Sigmoid colon (tissue), 7 donors: ENCODE results near the gene DHRS7B. TPM values are rescaled to one million over a fixed set of nuclear protein-coding genes. Genes with fewer than 3 reads are reported as not detected.
A peak's percentile ranks its signal among the peaks of the same experiment; 100 is the strongest.

Experiments
- DNase-seq: peaks from one replicate; pipeline ENCODE4 v3.0.0-alpha.2; 2019
- H3K27ac ChIP-seq, 4 donors: fragments of 200-600 bp; sonication (generic); one replicate each; pipeline ENCODE4 v1.5.1; 2016 to 2019; ENCODE audit warnings: mild to moderate bottlenecking in 1 of 4
- H3K27me3 ChIP-seq, 3 donors: fragments of 200-600 bp; sonication (generic); one replicate each; pipeline ENCODE4 v1.5.1; 2019; ENCODE audit warnings: mild to moderate bottlenecking in 1 of 3
- H3K36me3 ChIP-seq, 4 donors: fragments of 200-600 bp; sonication (generic); one replicate each; pipeline ENCODE4 v1.5.1; 2016 to 2019
- H3K4me1 ChIP-seq, 4 donors: fragments of 200-600 bp; sonication (generic); one replicate each; pipeline ENCODE4 v1.5.1; 2017 to 2019
- H3K4me3 ChIP-seq, 4 donors: fragments of 200-600 bp; sonication (generic); one replicate each; pipeline ENCODE4 v1.5.1; 2017 to 2019; ENCODE audit warnings: mild to moderate bottlenecking in 2 of 4, moderate library complexity in 1 of 4
- H3K9me3 ChIP-seq, 4 donors: fragments of 200-600 bp in 3 of 4; sonication (generic) in 3 of 4; one replicate each; pipeline versions ENCODE4 v1.5.1 to v1.6.1; 2013 to 2019
- EP300 ChIP-seq, 4 donors: sonication (generic); formaldehyde crosslinking; IDR thresholded peaks; one replicate each; pipeline ENCODE4 v1.6.1; 2017; ENCODE audit warnings: antibody characterized with exemption in 4 of 4
- POLR2A ChIP-seq, 2 donors: fragments of 450-650 bp; IDR thresholded peaks; one replicate each; pipeline ENCODE4 v1.6.1; 2016; ENCODE audit warnings: antibody characterized with exemption in 2 of 2, mild to moderate bottlenecking in 2 of 2, moderate library complexity in 2 of 2
- POLR2AphosphoS5 ChIP-seq, 4 donors: sonication (generic); formaldehyde crosslinking; IDR thresholded peaks; one replicate each; pipeline ENCODE4 v1.6.1; 2017; ENCODE audit warnings: antibody characterized with exemption in 4 of 4
- WGBS, 2 donors: extraction: QIAGEN DNeasy Blood & Tissue Kit; methylation state at CpG; one replicate each; pipeline ENCODE4 v1.1.7; 2013; 5-methylcytosine and 5-hydroxymethylcytosine counted together
- intact Hi-C: fragments of 100-400 bp; cut with DNase I; formaldehyde crosslinking; loops from one replicate; pipeline ENCODE4 v1.15.1; 2023
- polyA plus RNA-seq, 3 donors: library from polyadenylated mRNA; stranded (reverse); fragments of 200-250 nt; gene quantifications; one replicate each; pipeline ENCODE4 v1.2.3, GENCODE V29; 2013
- total RNA-seq, 4 donors: library from RNA; depleted of rRNA; stranded (reverse); fragments of >200 nt; gene quantifications; one replicate each; pipeline ENCODE4 v1.1.0, GENCODE V29; 2016
- TF ChIP-seq, protein P1 (sequence below), 4 experiments: fragments of 450-650 bp in 3 of 4; fragments of 200-600 bp in 1 of 4; IDR thresholded peaks; one replicate each; pipeline ENCODE4 v1.5.1; 2016 to 2019; ENCODE audit warnings: antibody characterized with exemption in 4 of 4, mild to moderate bottlenecking in 3 of 4, moderate library complexity in 2 of 4
- donor health status: healthy with polysubstance abuse.
- donor health status: Bipolar disorder and iron deficiency.
- donor health status: healthy.

Gene DHRS7B
- total and polyA plus RNA-seq, 7 donors: 8.3 to 31.9 (median 23.2) TPM

DNA sequence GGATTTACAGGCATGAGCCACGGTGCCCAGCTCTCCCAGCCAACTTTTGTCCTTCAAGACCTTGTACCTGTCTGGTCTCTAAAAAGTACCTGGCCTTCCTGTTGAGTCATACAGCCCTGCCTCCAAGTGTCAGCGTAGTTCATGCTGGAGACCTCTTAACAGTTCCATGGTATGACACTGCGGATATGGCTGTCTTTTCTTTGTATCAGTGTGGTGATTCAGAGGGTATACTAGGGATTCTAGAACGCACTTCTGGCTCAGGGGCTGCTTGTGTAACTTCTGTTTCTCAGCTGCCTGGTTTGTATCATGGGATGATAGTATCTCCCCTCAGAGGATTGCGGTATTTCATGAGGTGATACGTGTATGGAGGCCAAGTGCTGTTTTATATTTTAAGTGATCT lies 89.2 kb downstream of the DHRS7B start:
- 91 to 92% methylated on average over 6 of the region's 6 CpGs for WGBS, 2 donors
- no peak overlapping the region for H3K4me3 ChIP-seq
- intact Hi-C loops: loop anchor here (1.0 to 10.0 kb wide), 4 partner anchors 36 to 171 kb away; partner anchors contain the start of genes DHRS7B, MAP2K3 and USP22
- no peak for DNase-seq
- no peaks in the 10 kb centered on the region for H3K27me3 ChIP-seq
- peak overlapping the region in 1 of 4 donors; percentile 93 for H3K27ac ChIP-seq
- H3K4me1 ChIP-seq: peaks cover 0 to 45% (median 38%) of the 10 kb centered on the region in 4 donors
- no peaks in the 10 kb centered on the region for H3K9me3 ChIP-seq
- no peaks in the 10 kb centered on the region for H3K36me3 ChIP-seq
- TF ChIP-seq, protein P1, sequence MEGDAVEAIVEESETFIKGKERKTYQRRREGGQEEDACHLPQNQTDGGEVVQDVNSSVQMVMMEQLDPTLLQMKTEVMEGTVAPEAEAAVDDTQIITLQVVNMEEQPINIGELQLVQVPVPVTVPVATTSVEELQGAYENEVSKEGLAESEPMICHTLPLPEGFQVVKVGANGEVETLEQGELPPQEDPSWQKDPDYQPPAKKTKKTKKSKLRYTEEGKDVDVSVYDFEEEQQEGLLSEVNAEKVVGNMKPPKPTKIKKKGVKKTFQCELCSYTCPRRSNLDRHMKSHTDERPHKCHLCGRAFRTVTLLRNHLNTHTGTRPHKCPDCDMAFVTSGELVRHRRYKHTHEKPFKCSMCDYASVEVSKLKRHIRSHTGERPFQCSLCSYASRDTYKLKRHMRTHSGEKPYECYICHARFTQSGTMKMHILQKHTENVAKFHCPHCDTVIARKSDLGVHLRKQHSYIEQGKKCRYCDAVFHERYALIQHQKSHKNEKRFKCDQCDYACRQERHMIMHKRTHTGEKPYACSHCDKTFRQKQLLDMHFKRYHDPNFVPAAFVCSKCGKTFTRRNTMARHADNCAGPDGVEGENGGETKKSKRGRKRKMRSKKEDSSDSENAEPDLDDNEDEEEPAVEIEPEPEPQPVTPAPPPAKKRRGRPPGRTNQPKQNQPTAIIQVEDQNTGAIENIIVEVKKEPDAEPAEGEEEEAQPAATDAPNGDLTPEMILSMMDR (IDR thresholded peaks at IDR 0.05): no peak
- TF ChIP-seq EP300 (IDR thresholded peaks at IDR 0.05) (no peak), POLR2AphosphoS5 (IDR thresholded peaks at IDR 0.05) (no peak), POLR2A (IDR thresholded peaks at IDR 0.05) (no peak)

DNA sequence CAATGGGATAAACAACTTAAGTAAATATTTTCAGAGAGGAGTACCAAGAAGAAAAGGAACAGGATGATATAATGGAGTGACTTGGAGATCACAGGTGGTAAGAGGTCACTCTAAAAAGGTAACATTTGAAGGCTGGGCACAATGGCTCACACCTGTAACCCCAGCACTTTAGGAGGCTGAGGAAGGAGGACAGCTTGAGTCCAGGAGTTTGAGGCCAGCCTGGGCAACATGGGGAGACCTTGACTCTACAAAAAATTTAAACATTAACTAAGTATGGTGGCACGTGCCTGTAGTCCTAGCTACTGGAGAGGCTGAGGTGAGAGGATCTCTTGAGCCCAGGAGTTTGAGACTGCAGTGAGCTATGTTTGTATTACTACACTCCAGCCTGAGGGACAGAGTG lies 90.6 kb downstream of the DHRS7B start:
- TF ChIP-seq EP300 (IDR thresholded peaks at IDR 0.05): no peak
- TF ChIP-seq POLR2A (IDR thresholded peaks at IDR 0.05): no peak
- TF ChIP-seq POLR2AphosphoS5 (IDR thresholded peaks at IDR 0.05): no peak
- TF ChIP-seq, protein P1 (IDR thresholded peaks at IDR 0.05): no peak
- Histone ChIP-seq H3K9me3 (no peaks in the 10 kb centered on the region), H3K4me3 (no peak overlapping the region), H3K27ac (no peak overlapping the region), H3K4me1 (peaks cover 0 to 30% (median 23%) of the 10 kb centered on the region in 4 donors), H3K36me3 (peaks cover 0 to 8% (median 3%) of the 10 kb centered on the region in 4 donors), H3K27me3 (no peaks in the 10 kb centered on the region)
- no peak for DNase-seq
- intact Hi-C loops: loop anchor here (10.0 kb wide), 1 partner anchor 173 kb away; the partner anchor contains the start of gene USP22
- WGBS, 2 donors: 55 to 90% methylated on average over 1 of the region's 1 CpG

DNA sequence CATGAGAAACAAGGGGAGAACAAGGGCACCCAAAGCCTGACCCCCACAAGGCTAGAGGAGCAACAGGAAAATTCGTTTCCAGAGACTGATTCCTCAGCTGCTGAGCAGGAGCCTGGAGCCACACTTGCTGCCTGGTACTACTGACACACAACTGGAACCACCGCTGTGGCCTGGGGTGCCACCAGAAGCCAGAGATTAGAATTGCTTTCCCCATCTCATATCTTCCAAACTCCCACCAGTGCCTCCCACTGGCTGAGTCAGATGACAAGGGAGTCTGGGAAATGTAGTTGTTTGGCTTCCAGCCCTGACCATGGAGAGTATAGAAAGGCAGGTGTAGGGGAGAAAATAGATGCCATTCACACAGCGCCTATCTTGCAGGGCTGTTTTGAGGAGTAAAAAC lies 91.3 kb downstream of the DHRS7B start:
- Histone ChIP-seq H3K9me3 (no peaks in the 10 kb centered on the region), H3K36me3 (peaks cover 0 to 8% (median 3%) of the 10 kb centered on the region in 4 donors), H3K4me3 (no peak overlapping the region), H3K27ac (no peak overlapping the region), H3K27me3 (no peaks in the 10 kb centered on the region), H3K4me1 (peaks cover 0 to 23% (median 16%) of the 10 kb centered on the region in 4 donors)
- intact Hi-C loops: loop anchor here (10.0 kb wide), 1 partner anchor 173 kb away; the partner anchor contains the start of gene USP22
- TF ChIP-seq, protein P1 (IDR thresholded peaks at IDR 0.05): no peak
- TF ChIP-seq EP300 (IDR thresholded peaks at IDR 0.05): no peak
- no peak for TF ChIP-seq POLR2A (IDR thresholded peaks at IDR 0.05)
- TF ChIP-seq POLR2AphosphoS5 (IDR thresholded peaks at IDR 0.05): no peak
- WGBS, 2 donors: 86 to 88% methylated on average over 3 of the region's 3 CpGs
- no peak for DNase-seq

DNA sequence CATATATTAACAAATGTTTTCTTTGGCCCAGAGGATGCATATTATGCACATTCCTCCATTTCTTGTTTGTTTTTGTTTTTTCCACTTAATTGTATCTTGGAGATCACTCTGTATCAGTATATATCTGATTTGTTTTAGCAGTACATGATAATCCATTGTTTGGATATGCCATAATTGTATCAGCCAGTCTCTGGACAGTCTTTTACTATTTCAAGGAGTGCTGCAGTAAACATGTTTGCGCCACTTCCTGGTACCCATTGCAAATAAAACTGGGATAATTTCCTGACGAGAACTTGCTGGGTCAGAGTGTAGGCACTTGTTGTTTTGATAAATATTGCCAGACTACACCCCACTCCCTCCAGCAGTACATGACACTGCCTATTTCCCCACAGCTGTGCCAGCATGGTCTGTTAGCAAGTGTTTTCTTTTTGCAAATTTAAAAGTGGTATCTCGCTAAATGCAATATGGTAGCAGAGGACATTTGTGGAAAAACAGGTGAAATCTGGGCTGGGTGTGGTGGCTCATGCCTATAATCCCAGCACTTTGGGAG lies 92.1 kb downstream of the DHRS7B start:
- H3K4me3 ChIP-seq: no peak overlapping the region
- WGBS, 2 donors: 37 to 71% methylated on average over 3 of the region's 3 CpGs
- no peaks in the 10 kb centered on the region for H3K9me3 ChIP-seq
- no peak for DNase-seq
- no peak overlapping the region for H3K27ac ChIP-seq
- TF ChIP-seq EP300 (IDR thresholded peaks at IDR 0.05) (no peak), POLR2AphosphoS5 (IDR thresholded peaks at IDR 0.05) (no peak), POLR2A (IDR thresholded peaks at IDR 0.05) (no peak)
- TF ChIP-seq, protein P1 (IDR thresholded peaks at IDR 0.05): no peak
- intact Hi-C loops: loop anchor here (10.0 kb wide), 1 partner anchor 174 kb away; the partner anchor contains the start of gene USP22
- no peaks in the 10 kb centered on the region for H3K27me3 ChIP-seq
- H3K4me1 ChIP-seq: peaks cover 0 to 17% (median 14%) of the 10 kb centered on the region in 4 donors
- peaks cover 0 to 8% (median 3%) of the 10 kb centered on the region in 4 donors for H3K36me3 ChIP-seq
